Measurements from ENCODE around the gene LAMA2. TPM values are rescaled to one million over a fixed set of nuclear protein-coding genes. Genes with fewer than 3 reads are reported as not detected.

The LAMA2 gene
- polyA plus RNA-seq, 3 donors, result not detected

- intact Hi-C loops (cut with micrococcal nuclease), result no loop called here
- DNase-seq, result no peak
- H3K27me3 ChIP-seq (ENCODE audit: control insufficient read depth in 2 of 2, insufficient read depth in 2 of 2, low read length in 2 of 2), result no peaks in the 10 kb centered on the region
- no peaks in the 10 kb centered on the region for H3K4me1 Mint-ChIP-seq
- H4K20me1 ChIP-seq (ENCODE audit: insufficient read depth, low read length), result no peaks in the 10 kb centered on the region
- H3K9ac ChIP-seq (ENCODE audit: insufficient read depth, low read length, poor library complexity, severe bottlenecking), result no peak overlapping the region
- H3K4me3 ChIP-seq (replicated peaks in 1 of 3; ENCODE audit: low read depth in 2 of 3, low read length in 3 of 3), result no peak overlapping the region
- no peaks in the 10 kb centered on the region for H3K79me2 ChIP-seq (ENCODE audit: insufficient read depth, low read length)
- no peaks in the 10 kb centered on the region for H3K36me3 Mint-ChIP-seq
- TF ChIP-seq, protein P1, sequence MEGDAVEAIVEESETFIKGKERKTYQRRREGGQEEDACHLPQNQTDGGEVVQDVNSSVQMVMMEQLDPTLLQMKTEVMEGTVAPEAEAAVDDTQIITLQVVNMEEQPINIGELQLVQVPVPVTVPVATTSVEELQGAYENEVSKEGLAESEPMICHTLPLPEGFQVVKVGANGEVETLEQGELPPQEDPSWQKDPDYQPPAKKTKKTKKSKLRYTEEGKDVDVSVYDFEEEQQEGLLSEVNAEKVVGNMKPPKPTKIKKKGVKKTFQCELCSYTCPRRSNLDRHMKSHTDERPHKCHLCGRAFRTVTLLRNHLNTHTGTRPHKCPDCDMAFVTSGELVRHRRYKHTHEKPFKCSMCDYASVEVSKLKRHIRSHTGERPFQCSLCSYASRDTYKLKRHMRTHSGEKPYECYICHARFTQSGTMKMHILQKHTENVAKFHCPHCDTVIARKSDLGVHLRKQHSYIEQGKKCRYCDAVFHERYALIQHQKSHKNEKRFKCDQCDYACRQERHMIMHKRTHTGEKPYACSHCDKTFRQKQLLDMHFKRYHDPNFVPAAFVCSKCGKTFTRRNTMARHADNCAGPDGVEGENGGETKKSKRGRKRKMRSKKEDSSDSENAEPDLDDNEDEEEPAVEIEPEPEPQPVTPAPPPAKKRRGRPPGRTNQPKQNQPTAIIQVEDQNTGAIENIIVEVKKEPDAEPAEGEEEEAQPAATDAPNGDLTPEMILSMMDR (IDR thresholded peaks at IDR 0.05), result no peak
- no peak overlapping the region for H3K27ac ChIP-seq (ENCODE audit: low read depth in 1 of 2, low read length in 2 of 2)
- peaks cover 0 to 4% (median 0%) of the 10 kb centered on the region in 7 donors for H3K9me3 Mint-ChIP-seq
- H3K9me3 ChIP-seq (replicated peaks in 1 of 2; ENCODE audit: control insufficient read depth in 1 of 2, insufficient read depth in 1 of 2, low read length in 2 of 2), result no peaks in the 10 kb centered on the region
- H3K4me2 ChIP-seq (replicated peaks; ENCODE audit: extremely low read depth, low read length, poor library complexity, severe bottlenecking), result no peak overlapping the region
- H3K27ac Mint-ChIP-seq, result no peak overlapping the region
- 60% methylated on average over 1 of the region's 3 CpGs for WGBS (ENCODE audit: insufficient coverage)
- no peaks in the 10 kb centered on the region for H3K4me1 ChIP-seq (ENCODE audit: control insufficient read depth in 1 of 2, insufficient read depth in 2 of 2, low read length in 2 of 2)
- no peaks in the 10 kb centered on the region for H3K27me3 Mint-ChIP-seq (ENCODE audit: low read depth in 3 of 3)
- no peaks in the 10 kb centered on the region for H3K36me3 ChIP-seq (replicated peaks in 1 of 2; ENCODE audit: control insufficient read depth in 1 of 2, insufficient read depth in 2 of 2, low read length in 2 of 2)
- no peak overlapping the region for H3K4me3 Mint-ChIP-seq
- no peak overlapping the region for H2AFZ ChIP-seq (ENCODE audit: insufficient read depth, low read depth, low read length, poor library complexity, severe bottlenecking)
Observed at GRCh38 chr6:129317931-129318820, 435.2 kb downstream of the LAMA2 start.

DNA sequence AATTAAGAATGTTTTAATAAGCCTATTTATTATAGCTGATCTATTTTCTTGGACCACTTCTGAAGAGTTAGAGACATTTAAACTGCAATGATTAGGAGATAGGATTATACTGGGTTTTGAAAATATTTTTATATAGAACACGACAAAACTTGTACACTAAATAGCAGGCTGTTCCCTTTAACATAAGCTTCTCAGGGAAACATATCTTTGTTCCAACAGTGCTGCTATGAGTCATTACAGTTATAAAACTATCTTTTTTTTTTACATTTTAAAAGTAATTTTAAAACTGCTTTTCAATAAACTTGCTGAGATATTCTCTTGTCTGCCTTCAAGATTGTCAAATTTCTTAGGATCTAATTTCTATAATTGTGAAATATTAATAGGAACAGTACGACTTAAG is 438.0 kb downstream of the LAMA2 start:
- no peak overlapping the region for H3K4me2 ChIP-seq (replicated peaks; ENCODE audit: extremely low read depth, low read length, poor library complexity, severe bottlenecking)
- no peaks in the 10 kb centered on the region for H3K36me3 Mint-ChIP-seq
- H3K27ac ChIP-seq (ENCODE audit: low read depth in 1 of 2, low read length in 2 of 2), result no peak overlapping the region
- intact Hi-C loops (cut with micrococcal nuclease), result no loop called here
- no peak overlapping the region for H3K4me3 Mint-ChIP-seq
- H3K27me3 ChIP-seq (ENCODE audit: control insufficient read depth in 2 of 2, insufficient read depth in 2 of 2, low read length in 2 of 2), result no peaks in the 10 kb centered on the region
- H2AFZ ChIP-seq (ENCODE audit: insufficient read depth, low read depth, low read length, poor library complexity, severe bottlenecking), result no peak overlapping the region
- no peaks in the 10 kb centered on the region for H3K4me1 ChIP-seq (ENCODE audit: control insufficient read depth in 1 of 2, insufficient read depth in 2 of 2, low read length in 2 of 2)
- no peaks in the 10 kb centered on the region for H3K9me3 ChIP-seq (replicated peaks in 1 of 2; ENCODE audit: control insufficient read depth in 1 of 2, insufficient read depth in 1 of 2, low read length in 2 of 2)
- TF ChIP-seq, protein P1 (IDR thresholded peaks at IDR 0.05), result no peak
- no peak overlapping the region for H3K27ac Mint-ChIP-seq
- WGBS (ENCODE audit: insufficient coverage), result no CpG with 5 or more reads among the region's 2 CpGs
- H3K36me3 ChIP-seq (replicated peaks in 1 of 2; ENCODE audit: control insufficient read depth in 1 of 2, insufficient read depth in 2 of 2, low read length in 2 of 2), result no peaks in the 10 kb centered on the region
- H3K79me2 ChIP-seq (ENCODE audit: insufficient read depth, low read length), result no peaks in the 10 kb centered on the region
- DNase-seq, result no peak
- no peaks in the 10 kb centered on the region for H3K4me1 Mint-ChIP-seq
- no peak overlapping the region for H3K9ac ChIP-seq (ENCODE audit: insufficient read depth, low read length, poor library complexity, severe bottlenecking)
- no peaks in the 10 kb centered on the region for H3K27me3 Mint-ChIP-seq (ENCODE audit: low read depth in 3 of 3)
- no peak overlapping the region for H3K4me3 ChIP-seq (replicated peaks in 1 of 3; ENCODE audit: low read depth in 2 of 3, low read length in 3 of 3)
- H4K20me1 ChIP-seq (ENCODE audit: insufficient read depth, low read length), result no peaks in the 10 kb centered on the region
- peaks cover 0 to 2% (median 0%) of the 10 kb centered on the region in 7 donors for H3K9me3 Mint-ChIP-seq
